Testis (tissue), 2 donors: ENCODE measurements around the gene DLG5.

Source experiments
- POLR2A ChIP-seq: fragments of 450-650 bp; IDR thresholded peaks from one replicate; pipeline ENCODE4 v1.6.1; 2017; ENCODE audit warnings: antibody characterized with exemption, mild to moderate bottlenecking, moderate library complexity
- TF ChIP-seq, protein P1 (sequence below), 3 experiments: fragments of 450-650 bp in 2 of 3; fragments of 200-600 bp in 1 of 3; sonication (generic) in 1 of 3; IDR thresholded peaks; one replicate each; pipeline ENCODE4 v1.5.1; 2016 to 2019; ENCODE audit warnings: antibody characterized with exemption in 3 of 3, mild to moderate bottlenecking in 2 of 3, moderate library complexity in 1 of 3

DNA sequence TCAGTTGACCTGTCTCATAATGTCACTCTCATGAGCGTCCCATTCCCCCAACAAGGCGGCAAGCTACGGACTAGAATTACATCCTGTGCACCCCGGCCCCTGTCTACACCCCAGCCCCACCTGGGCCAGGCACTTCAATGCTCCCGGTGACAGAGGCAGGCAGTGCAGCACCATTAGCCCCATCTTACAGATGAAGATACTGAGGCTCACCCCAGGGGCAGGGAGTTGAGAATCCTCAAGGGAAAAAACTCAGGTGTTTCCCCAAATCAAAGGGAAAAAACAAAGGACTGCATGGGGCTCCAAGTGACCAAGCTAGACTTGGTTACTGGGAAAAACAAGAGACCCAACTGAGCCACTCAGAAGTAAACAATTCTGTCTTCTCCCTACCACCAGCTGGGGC, 4.5 kb downstream of the DLG5 start:
- TF ChIP-seq, protein P1, sequence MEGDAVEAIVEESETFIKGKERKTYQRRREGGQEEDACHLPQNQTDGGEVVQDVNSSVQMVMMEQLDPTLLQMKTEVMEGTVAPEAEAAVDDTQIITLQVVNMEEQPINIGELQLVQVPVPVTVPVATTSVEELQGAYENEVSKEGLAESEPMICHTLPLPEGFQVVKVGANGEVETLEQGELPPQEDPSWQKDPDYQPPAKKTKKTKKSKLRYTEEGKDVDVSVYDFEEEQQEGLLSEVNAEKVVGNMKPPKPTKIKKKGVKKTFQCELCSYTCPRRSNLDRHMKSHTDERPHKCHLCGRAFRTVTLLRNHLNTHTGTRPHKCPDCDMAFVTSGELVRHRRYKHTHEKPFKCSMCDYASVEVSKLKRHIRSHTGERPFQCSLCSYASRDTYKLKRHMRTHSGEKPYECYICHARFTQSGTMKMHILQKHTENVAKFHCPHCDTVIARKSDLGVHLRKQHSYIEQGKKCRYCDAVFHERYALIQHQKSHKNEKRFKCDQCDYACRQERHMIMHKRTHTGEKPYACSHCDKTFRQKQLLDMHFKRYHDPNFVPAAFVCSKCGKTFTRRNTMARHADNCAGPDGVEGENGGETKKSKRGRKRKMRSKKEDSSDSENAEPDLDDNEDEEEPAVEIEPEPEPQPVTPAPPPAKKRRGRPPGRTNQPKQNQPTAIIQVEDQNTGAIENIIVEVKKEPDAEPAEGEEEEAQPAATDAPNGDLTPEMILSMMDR (IDR thresholded peaks at IDR 0.05): no peak
- no peak for TF ChIP-seq POLR2A
